NCI-H1048 (cell line): ENCODE results near the gene BCAT1.
"Not testable (repeated sequence)": the region's sequence is repeated elsewhere in the genome, so short reads cannot be mapped to it uniquely, and the experiment has no call there.

Experiments used
- DNase-seq: peaks from one replicate; lab custom pipeline; 2025; lab: John Stamatoyannopoulos, UW

The BCAT1 gene

GRCh38 chr12:24926080-24926479 lies 22.8 kb downstream of the BCAT1 start:
- not testable (repeated sequence) for DNase-seq

GRCh38 chr12:24922090-24922489 lies 26.8 kb downstream of the BCAT1 start:
- DNase-seq, result no peak

- no peak for DNase-seq
Measured at GRCh38 chr12:24921251-24922038, 27.5 kb downstream of the BCAT1 start.

- no peak for DNase-seq
Measured at GRCh38 chr12:24920141-24920540, 28.8 kb downstream of the BCAT1 start.

DNA sequence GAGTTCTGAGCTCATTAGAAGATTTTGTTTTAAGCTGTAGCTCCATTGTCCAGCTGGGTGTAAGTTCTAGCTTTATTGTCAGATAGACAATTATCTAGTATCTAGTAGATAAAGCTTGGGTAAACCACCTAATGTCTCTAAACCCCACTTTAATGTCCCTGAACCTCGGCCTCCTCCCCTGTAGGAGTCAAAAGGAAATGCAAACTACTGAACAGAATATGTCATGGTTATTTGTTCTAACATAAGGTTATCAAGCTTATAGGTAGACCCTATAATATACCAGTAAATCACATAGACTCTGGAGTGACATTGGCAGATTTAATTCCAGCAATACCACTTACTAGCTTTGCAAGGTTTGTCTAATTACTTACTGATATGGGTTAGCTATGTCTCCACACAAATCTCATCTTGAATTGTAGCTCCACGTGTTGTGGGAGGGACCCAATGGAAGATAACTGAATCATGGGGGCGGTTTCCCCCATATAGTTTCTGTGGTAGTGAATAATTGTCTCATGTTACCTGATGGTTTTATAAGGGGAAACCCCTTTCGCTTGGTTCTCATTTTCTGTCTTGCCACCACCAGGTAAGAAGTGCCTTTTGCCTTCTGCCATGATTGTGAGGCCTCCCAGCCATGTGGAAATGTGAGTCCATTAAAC lies 29.4 kb downstream of the BCAT1 start:
- DNase-seq, result no peak

DNA sequence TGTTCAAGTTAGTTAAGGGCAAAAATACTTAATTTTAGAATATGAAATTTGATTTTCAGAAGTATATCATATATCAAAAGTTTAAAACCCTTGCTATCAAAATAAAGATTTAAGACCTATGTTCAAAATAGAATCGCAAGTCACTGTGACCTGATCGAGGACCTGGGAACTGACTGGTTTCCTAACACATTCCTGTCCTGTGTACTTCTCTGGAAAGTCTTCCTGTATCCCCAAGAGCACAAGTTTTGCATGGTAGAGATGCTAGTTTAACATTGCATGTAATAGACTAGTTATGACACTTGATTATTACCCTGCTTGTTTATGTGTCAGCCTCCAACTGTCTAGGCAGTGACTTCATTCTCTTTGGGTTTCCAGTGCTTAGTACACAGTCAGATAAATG lies 30.3 kb downstream of the BCAT1 start:
- no peak for DNase-seq

DNA sequence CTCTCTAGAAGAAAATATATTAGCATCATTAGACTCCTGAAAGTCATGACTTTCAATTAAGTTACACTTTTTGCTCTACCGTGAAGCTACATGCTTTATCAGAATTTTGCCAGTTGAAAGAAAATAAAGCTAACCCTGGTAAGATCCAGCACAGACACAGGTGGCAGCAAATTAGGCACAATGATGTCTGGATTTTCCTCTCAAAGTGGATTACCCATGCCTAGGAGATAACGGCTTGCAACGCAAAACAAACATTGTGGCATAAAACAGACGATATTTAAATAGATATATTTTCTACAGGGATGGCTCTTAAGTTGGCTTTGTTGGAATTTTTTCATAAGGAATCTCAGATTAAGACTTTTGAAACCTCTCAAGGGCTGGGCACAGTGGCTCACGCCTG lies 33.4 kb downstream of the BCAT1 start:
- no peak for DNase-seq

DNA sequence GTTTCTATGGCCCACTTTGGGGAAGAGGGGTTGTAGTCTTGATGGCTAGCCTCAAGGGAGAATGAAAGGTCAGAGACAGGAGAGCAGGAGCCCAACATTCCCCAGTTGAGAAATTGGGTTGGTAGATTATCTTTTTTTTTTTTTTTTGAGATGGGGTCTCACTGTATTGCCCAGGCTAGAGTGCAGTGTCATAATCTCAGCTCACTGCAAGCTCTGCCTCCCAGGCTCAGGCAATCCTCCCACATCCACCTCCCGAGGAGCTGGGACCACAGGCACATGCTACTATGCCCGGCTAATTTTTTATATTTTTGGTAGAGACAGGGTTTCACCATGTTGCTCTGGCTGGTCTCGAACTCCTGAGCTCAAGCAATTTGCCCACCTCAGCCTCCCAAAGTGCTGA lies 34.9 kb downstream of the BCAT1 start:
- no peak for DNase-seq

- no peak for DNase-seq
Measured at GRCh38 chr12:24913130-24913529, 35.8 kb downstream of the BCAT1 start.

DNA sequence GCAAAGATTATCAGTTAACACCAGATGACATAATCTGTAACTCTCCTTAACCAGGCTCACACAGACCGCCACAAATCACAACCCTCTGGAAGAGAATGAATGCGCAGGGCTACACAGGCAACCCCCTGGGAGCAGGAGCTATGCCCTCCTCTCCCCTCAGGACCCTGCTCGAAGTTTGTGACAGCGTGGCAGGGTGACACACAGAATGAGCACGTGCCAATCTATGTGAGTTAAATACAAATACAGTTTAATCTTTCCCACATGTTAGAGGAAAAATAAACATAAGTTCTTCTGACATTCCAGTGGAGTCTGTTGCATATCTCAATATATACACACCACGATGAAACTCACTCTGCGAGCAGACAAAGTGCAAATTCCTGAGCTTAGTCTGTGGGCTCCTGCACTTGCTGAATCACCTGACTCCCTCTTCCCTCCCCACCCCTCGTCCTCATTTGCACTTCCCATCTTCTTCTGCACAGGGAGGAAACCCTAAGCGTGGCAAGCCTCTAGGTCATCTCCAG lies 37.6 kb downstream of the BCAT1 start:
- no peak for DNase-seq

GRCh38 chr12:24910192-24910591 lies 38.7 kb downstream of the BCAT1 start:
- DNase-seq, result not testable (repeated sequence)

GRCh38 chr12:24909667-24910066 lies 39.2 kb downstream of the BCAT1 start:
- DNase-seq, result no peak

DNA sequence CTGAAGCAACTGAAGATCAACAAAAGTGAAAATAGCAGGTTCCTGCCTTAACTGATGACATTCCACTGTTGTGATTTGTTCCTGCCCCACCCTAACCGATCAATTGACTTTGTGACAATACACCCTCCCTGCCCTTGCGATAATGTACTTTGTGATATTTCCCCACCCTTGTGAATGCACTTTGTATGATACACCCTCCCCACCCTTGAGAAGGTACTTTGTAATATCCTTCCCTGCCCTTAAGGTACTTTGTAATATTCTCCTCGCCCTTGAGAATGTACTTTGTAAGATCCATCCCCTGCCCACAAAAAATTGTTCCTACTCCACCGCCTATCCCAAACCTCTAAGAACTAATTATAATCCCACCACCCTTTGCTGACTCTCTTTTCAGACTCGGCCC lies 41.4 kb downstream of the BCAT1 start:
- DNase-seq, result no peak

- DNase-seq, result no peak
Measured at GRCh38 chr12:24906141-24906540, 42.8 kb downstream of the BCAT1 start.

- DNase-seq, result no peak
Measured at GRCh38 chr12:24905431-24905830, 43.5 kb downstream of the BCAT1 start.

DNA sequence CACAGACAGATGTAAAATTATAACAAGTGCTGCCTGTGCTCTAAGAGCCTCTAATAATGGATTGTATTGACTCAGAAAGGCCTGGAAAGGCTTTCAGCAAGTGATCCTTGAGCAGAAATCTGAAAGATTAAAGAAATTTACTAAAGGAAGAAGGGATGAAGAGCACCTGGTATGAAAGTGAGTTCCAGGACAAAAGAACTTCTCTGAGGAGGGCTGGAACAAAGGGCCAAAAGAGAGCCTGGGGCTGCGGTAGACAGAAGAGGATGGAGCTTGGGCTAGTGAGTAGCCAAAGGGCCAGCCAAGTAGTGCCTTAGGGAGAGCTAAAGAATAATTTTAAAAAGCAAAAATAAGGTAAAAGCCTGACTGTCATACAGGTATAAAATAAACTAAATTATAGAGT lies 44.0 kb downstream of the BCAT1 start:
- DNase-seq, result no peak

- DNase-seq, result no peak
Measured at GRCh38 chr12:24903329-24904088, 45.4 kb downstream of the BCAT1 start.

- DNase-seq, result no peak
Measured at GRCh38 chr12:24902511-24903328, 46.2 kb downstream of the BCAT1 start.

GRCh38 chr12:24901576-24902461 lies 47.1 kb downstream of the BCAT1 start:
- no peak for DNase-seq

GRCh38 chr12:24900196-24900595 lies 48.7 kb downstream of the BCAT1 start:
- DNase-seq, result no peak
